ENCODE measurements around the gene TMEM108.

Gene TMEM108

GRCh38 chr3:133168025-133168401, 129.8 kb downstream of the TMEM108 start:
- no peak for DNase-seq

- peak; percentile 47 to 67 for DNase-seq
These were observed 131.3 kb downstream of the TMEM108 start for GRCh38 chr3:133169331-133170068.

DNA sequence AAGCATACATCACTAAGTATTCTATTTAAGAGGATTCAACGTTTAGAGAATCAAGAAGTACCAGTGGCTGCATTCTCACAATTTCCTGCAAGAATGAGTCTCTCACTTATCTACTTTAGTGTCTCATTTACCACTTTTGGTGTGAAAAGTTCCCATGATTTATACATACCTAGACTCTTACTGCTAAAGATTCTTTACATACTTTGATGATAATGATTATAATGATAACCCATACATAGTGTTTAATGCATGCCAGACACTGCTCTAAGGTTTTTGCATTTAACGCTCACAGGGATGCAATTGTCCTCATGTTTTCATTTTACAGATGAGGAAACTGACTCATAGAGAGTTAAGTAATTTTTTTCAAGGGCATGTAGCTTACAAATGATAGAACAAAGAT, 133.6 kb downstream of the TMEM108 start:
- no peak for DNase-seq

- no peak for DNase-seq
These were observed 143.4 kb downstream of the TMEM108 start for GRCh38 chr3:133181392-133182150.

DNA sequence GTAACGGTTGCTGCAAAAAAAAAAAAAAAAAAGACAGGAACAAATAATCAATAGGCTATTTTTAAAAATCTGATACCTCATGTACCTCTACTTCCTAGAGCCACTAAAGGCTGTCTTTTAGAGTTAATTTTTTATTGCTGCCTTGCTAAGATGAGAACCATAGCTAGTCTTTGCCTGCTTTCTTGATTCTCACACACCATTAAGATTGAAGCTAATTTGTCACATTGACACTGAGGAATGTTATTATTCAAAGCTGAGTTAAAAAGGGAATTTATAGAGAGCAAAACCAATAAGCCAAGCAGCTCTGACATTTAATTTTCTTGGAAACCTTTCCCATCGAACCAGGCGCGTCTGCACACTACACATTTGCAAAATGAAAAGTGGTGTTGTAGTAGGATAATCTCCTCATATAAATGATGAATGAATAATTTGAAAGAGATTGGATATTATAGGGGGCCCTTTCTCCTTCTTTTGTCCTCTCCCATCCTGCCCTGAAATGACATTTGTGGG, 149.7 kb downstream of the TMEM108 start:
- no peak for DNase-seq

DNA sequence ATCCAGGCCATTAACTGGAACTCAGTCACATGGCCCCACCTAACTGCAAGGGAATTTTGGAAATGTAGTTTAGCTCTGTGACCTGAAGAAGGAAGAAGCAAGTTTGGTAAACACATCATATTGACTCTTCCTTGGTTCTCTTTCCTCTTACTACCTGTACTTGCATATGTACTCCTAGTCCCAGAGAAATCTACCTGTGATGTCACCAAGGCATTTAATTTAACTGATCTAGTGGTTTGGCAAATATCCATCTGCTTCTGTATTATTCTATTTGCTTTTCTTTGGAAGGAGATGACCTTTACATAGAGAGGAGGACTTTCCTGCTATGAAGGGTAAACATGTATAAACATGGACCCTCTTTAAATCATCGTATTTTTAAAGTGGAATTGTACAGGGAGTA, 150.8 kb downstream of the TMEM108 start:
- no peak for DNase-seq

GRCh38 chr3:133189893-133190292, 151.7 kb downstream of the TMEM108 start:
- no peak for DNase-seq

DNA sequence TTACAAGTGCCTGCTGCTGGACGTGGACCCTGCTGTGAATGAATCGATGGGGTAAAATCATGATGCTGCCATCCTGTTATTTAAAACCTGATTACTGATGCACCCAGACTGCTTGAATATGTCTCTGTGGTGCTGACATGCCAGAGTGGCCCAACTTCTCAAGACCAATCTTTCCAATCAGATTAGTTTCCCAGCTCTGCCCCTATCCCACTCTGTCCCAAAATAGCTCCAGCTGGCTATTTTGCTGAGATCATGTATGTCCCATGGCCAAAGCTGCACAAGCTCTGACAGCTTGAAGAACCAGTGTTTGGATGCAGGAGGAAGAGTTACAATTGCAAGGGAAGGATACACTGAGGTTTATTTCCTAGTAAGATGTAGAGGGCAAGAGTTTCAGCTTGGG, 153.6 kb downstream of the TMEM108 start:
- DNase-seq: no peak

DNA sequence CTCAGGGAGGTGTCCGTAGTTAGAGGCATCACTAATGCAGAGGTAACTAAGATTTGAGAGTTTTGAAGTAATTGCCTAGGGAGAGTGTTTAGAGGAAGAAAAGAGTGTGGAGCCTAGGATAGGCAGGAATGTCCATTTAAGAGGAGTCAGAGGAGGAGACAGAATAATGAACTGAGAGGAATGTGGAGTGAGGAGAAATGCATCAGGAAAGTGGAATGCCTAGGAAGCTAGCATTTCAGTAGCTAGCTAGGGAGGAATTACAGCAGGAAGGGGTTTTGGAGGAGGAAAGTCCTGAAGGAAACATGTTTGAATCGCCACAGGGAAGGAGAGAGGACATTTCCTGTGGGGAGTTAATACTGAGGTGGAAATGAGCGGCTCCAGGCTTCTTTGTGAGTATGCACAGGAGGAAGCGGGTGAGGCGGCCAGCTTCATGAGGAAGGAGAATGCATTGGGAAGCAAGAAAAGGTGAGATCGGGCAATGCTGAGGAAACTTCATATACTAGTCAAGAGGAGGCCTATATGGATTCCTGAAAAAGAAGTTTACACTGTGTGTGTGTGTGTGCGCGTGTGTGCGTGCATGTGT, 154.3 kb downstream of the TMEM108 start:
- no peak for DNase-seq

GRCh38 chr3:133192967-133193366, 154.8 kb downstream of the TMEM108 start:
- no peak for DNase-seq

DNA sequence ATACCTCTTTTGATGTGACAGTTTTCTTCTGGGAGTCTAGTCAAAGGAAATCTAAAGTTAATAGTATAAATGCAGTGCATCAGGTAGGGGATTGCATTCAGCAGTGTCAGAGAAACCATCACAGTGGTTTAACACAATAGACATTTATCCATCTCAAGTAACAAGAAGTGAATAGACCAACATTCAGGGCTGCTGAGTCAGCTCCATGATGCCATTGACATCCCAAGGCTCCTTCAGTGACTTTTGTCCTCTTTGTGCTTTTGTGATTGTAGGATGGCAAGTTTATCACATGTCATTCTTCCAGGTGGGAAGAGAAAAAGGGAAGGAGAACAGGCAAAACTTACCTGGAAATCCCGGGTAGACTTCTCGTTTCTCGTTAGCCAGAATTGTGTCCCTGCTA, 158.3 kb downstream of the TMEM108 start:
- no peak for DNase-seq

DNA sequence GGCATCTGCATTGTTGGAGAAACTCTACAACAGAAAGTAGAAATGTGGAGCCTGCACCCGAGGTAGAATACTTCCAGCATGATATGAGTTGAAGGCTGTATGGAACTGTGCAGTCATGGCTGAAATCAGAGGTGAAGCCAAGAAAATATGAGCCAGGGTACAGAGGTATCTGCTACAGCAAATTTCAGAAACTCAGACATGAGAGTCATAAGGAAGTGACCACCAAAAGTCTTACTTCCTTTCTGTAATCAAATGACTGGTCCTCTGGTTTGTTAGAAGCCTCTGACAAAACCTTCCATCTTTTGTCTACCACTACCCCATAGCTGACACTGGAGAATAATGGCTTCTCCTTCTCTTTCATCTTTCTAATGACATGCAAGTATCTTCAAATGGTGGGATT, 159.4 kb downstream of the TMEM108 start:
- DNase-seq: no peak

DNA sequence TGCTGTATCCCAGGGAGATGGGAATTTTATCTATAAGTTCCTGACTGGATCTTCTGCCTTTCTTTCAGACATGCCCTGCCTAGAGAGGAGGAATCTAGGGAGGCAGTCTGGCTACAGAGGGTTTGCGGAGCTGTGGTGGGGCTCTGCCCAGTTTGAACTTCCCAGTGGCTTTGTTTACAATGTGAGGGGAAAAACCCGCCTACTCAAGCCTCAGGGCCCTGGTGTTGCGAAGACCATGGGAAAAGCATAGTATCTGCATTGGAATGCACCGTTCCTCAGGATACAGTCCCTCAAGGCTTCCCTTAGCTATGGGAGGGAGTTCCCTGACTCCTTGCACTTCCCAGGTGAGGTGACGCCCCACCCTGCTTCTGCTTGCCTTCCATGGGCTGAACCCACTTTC, 168.7 kb downstream of the TMEM108 start:
- DNase-seq: no peak

GRCh38 chr3:133208184-133208583, 170.0 kb downstream of the TMEM108 start:
- DNase-seq: no peak

DNA sequence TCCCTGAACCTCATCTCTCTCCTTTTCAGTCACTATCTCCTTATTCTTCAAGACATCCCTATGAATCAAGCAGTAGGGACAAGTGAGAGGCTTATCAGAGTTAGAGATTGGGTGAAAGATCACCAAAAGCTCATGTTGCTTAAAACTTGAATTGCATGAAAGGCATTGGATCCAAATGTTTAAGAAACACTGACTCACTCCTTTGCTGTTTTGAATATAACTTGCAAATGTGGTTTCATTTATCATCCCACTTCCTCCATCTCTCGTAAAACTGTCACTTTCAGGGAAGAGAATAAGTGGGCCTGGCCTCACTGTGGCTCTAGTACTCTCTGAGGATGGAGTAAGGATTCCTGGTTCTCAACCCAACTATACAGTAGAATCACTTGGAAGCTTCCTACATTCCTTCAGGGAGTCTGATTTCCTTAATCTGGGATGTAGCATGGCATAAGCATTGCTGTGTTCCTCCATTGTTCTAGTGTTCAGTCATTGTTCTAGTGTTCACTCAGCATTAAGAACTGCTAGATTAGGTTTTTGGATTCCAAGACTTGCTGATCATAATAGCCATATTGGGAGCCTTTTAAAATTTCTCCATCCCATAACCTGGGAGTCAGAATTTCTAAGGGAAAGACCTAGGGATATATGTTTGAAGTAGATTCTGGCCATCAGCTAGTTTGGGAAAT, 171.8 kb downstream of the TMEM108 start:
- no peak for DNase-seq

DNA sequence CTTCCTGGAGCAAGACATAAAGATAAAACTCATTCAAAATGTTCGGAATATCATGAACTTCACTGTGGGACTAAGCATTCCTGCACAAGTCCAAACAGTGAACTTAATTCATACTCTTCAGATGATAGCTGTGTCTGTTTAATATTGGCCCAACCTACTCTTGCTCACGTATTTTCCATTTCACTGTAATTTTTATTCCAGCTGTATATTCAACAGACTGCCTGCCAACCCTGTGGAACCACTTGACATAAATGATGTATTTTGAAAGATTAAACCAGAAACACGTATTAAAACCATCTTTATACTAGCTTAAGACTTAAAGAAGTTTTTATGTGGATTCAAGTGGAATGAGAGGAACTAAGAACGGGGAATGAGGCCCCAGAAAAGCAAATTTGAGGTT, 172.5 kb downstream of the TMEM108 start:
- no peak for DNase-seq

GRCh38 chr3:133211449-133211848, 173.3 kb downstream of the TMEM108 start:
- no peak for DNase-seq

GRCh38 chr3:133211856-133212255, 173.7 kb downstream of the TMEM108 start:
- no peak for DNase-seq

GRCh38 chr3:133213937-133214336, 175.7 kb downstream of the TMEM108 start:
- DNase-seq: peak in 1 of 2 experiments; percentile 45

GRCh38 chr3:133227813-133228212, 189.6 kb downstream of the TMEM108 start:
- DNase-seq: no peak

DNA sequence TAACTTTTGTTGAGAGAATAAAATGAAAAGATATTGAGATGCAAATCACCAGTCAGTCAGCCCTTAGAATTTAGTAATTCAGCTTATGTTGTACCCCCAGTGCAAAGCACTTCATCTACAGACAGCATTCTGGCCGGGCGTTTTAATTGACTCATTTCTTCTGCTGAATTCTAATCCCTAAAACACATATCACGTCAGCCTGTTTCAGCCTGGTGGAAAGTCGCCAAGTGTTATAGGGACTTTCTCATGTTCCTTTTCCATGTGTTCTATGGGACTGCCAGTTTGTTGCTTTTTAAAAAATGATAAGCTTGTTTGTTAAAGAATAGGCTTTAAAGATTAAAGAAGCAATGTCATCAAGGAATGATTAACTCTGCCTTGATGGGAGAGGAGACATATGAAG, 192.0 kb downstream of the TMEM108 start:
- no peak for DNase-seq

- DNase-seq: no peak
These were observed 198.7 kb downstream of the TMEM108 start for GRCh38 chr3:133236901-133237300.

- no peak for DNase-seq
These were observed 199.2 kb downstream of the TMEM108 start for GRCh38 chr3:133237380-133237779.

Measured in NCI-H446 (cell line).